HL-60/S4 treated with retinoic acid at 250 ng/mL for 4 days and 3 days (cell line): ENCODE measurements around the gene OPRD1.

ENCODE experiments used
- in situ Hi-C: fragments of 300-500 bp; cut with MboI; formaldehyde crosslinking; loops from 2 replicates; pipeline ENCODE4 v1.7.0; 2022; ENCODE audit warnings: low sequenced_read_pairs

The OPRD1 gene

GRCh38 chr1:28877132-28877781 is 65.3 kb downstream of the OPRD1 start:
- in situ Hi-C loops = no loop called here

- in situ Hi-C loops = no loop called here
Observed at GRCh38 chr1:28878796-28879195, 66.8 kb downstream of the OPRD1 start.

- in situ Hi-C loops = loop anchor here (5.0 to 10.0 kb wide), 2 partner anchors 150 to 313 kb away; no protein-coding TSS in a partner anchor
Observed at GRCh38 chr1:28882009-28882628, 70.1 kb downstream of the OPRD1 start.

GRCh38 chr1:28883242-28883616 is 71.3 kb downstream of the OPRD1 start:
- in situ Hi-C loops = loop anchor here (5.0 to 10.0 kb wide), 2 partner anchors 149 to 312 kb away; no protein-coding TSS in a partner anchor

- in situ Hi-C loops = loop anchor here (10.0 kb wide), 1 partner anchor 309 kb away; no protein-coding TSS in a partner anchor
Observed at GRCh38 chr1:28885472-28885877, 73.5 kb downstream of the OPRD1 start.

GRCh38 chr1:28885977-28886730 is 74.2 kb downstream of the OPRD1 start:
- in situ Hi-C loops = loop anchor here (10.0 kb wide), 1 partner anchor 309 kb away; no protein-coding TSS in a partner anchor

- in situ Hi-C loops = loop anchor here (10.0 kb wide), 1 partner anchor 308 kb away; no protein-coding TSS in a partner anchor
Observed at GRCh38 chr1:28886731-28887418, 74.9 kb downstream of the OPRD1 start.

GRCh38 chr1:28887419-28887834 is 75.5 kb downstream of the OPRD1 start:
- in situ Hi-C loops = loop anchor here (10.0 kb wide), 1 partner anchor 307 kb away; no protein-coding TSS in a partner anchor

GRCh38 chr1:28887835-28888682 is 76.1 kb downstream of the OPRD1 start:
- in situ Hi-C loops = loop anchor here (10.0 kb wide), 1 partner anchor 307 kb away; no protein-coding TSS in a partner anchor

GRCh38 chr1:28888915-28889314 is 76.9 kb downstream of the OPRD1 start:
- in situ Hi-C loops = loop anchor here (10.0 kb wide), 1 partner anchor 306 kb away; no protein-coding TSS in a partner anchor

GRCh38 chr1:28889357-28889756 is 77.4 kb downstream of the OPRD1 start:
- in situ Hi-C loops = loop anchor here (10.0 kb wide), 1 partner anchor 305 kb away; no protein-coding TSS in a partner anchor

GRCh38 chr1:28890435-28890834 is 78.5 kb downstream of the OPRD1 start:
- in situ Hi-C loops = no loop called here

- in situ Hi-C loops = no loop called here
Observed at GRCh38 chr1:28890836-28891235, 78.9 kb downstream of the OPRD1 start.

- in situ Hi-C loops = no loop called here
Observed at GRCh38 chr1:28891256-28891655, 79.3 kb downstream of the OPRD1 start.

GRCh38 chr1:28893403-28894102 is 81.6 kb downstream of the OPRD1 start:
- in situ Hi-C loops = no loop called here

GRCh38 chr1:28894785-28895184 is 82.8 kb downstream of the OPRD1 start:
- in situ Hi-C loops = no loop called here

- in situ Hi-C loops = no loop called here
Observed at GRCh38 chr1:28895896-28896608, 84.1 kb downstream of the OPRD1 start.

- in situ Hi-C loops = no loop called here
Observed at GRCh38 chr1:28896609-28896986, 84.6 kb downstream of the OPRD1 start.

- in situ Hi-C loops = no loop called here
Observed at GRCh38 chr1:28897789-28898188, 85.8 kb downstream of the OPRD1 start.
